Stimulated activated CD4-positive, alpha-beta T cell treated with anti-CD3 and anti-CD28 coated beads, Interleukin-4, amount 100 ng/mL, for 1 hour (primary cell): Measurements from ENCODE around the gene TOM1L1.

Experiments
- DNase-seq: peaks from one replicate; pipeline ENCODE4 v3.0.0-alpha.2; 2020

Gene TOM1L1

GRCh38 chr17:55004484-55004883, 103.8 kb downstream of the TOM1L1 start:
- DNase-seq, result no peak

DNA sequence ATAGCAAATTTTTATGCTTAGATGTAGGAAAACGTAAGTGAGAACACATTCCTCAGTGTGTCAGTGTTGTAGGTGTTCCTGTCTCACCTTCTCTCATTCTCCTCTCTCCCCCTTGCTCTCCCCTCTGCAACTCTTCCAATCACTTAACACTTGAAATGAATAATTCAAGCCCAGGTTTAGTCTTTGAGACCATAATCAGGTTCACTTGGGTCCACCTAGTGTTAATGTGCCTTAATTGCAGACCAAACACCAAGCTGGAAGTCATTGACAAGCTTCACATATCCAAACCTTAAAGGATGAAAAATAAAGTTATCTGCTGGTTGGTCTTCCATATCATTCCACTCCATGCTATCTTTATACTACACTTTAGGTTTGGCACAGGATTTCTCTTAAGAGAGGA, 104.9 kb downstream of the TOM1L1 start:
- no peak for DNase-seq
